Aorta (tissue), 5 donors: ENCODE measurements around the gene REG4. TPM values are rescaled to one million over a fixed set of nuclear protein-coding genes. Genes with fewer than 3 reads are reported as not detected.

Source experiments
- ATAC-seq: fragments of 200-7000 bp; cut with Tn5 transposase; one replicate; pipeline ENCODE4 v1.9.1; 2022; ENCODE audit warnings: moderate library complexity; ENCODE audit not compliant: low FRiP score
- DNase-seq, 2 donors: peaks; one replicate each; pipeline ENCODE4 v3.0.0-alpha.2; 2020
- H3K27ac ChIP-seq, 2 donors: one replicate each; pipeline ENCODE4 v1.5.1; 2013; ENCODE audit warnings: low read length in 2 of 2, mild to moderate bottlenecking in 2 of 2, moderate library complexity in 2 of 2, control low read depth in 1 of 2, inconsistent platforms in 1 of 2, low read depth in 1 of 2
- H3K27me3 ChIP-seq, 2 donors: one replicate each; pipeline ENCODE4 v1.6.1; 2013; ENCODE audit warnings: control low read depth in 1 of 2, low read length in 1 of 2, mild to moderate bottlenecking in 1 of 2, moderate library complexity in 1 of 2; ENCODE audit not compliant: insufficient read depth in 2 of 2, control insufficient read depth in 1 of 2
- H3K36me3 ChIP-seq, 2 donors: one replicate each; pipeline ENCODE4 v1.6.1; 2013; ENCODE audit warnings: control low read depth in 1 of 2, low read length in 1 of 2, mild to moderate bottlenecking in 1 of 2; ENCODE audit not compliant: insufficient read depth in 2 of 2, control insufficient read depth in 1 of 2
- H3K4me1 ChIP-seq, 2 donors: one replicate each; pipeline ENCODE4 v1.6.1; 2013; ENCODE audit warnings: low read length in 2 of 2, control low read depth in 1 of 2, mild to moderate bottlenecking in 1 of 2, moderate library complexity in 1 of 2; ENCODE audit not compliant: insufficient read depth in 2 of 2, control insufficient read depth in 1 of 2
- H3K4me3 ChIP-seq, 2 donors: one replicate each; pipeline ENCODE4 v1.5.1; 2013; ENCODE audit warnings: low read length in 2 of 2, control low read depth in 1 of 2, mild to moderate bottlenecking in 1 of 2
- H3K9me3 ChIP-seq: one replicate; pipeline ENCODE4 v1.6.1; 2013; ENCODE audit warnings: mild to moderate bottlenecking, low read length; ENCODE audit not compliant: control insufficient read depth
- WGBS, 2 donors: extraction: QIAGEN DNeasy Blood & Tissue Kit; methylation state at CpG; one replicate each; pipeline ENCODE4 v1.1.7; 2013; 5-methylcytosine and 5-hydroxymethylcytosine counted together
- intact Hi-C, 2 donors: fragments of 100-400 bp; cut with DNase I; formaldehyde crosslinking; loops; one replicate each; pipeline versions ENCODE4 v1.14.2 to v1.15.0; 2022
- polyA plus RNA-seq, 2 donors: library from polyadenylated mRNA; stranded (reverse); fragments of 200-250 nt; gene quantifications; one replicate each; pipeline ENCODE4 v1.2.3, GENCODE V29; 2013
- total RNA-seq, 2 donors: library from RNA; stranded (reverse); fragmentation: NEBNext Ultra II Directional; extraction: Animal tissue kit (Norgen Biotek cat#: 25700); gene quantifications; one replicate each; pipeline ENCODE4 v1.2.1, GENCODE V29; 2021
- donor health status: healthy with polysubstance abuse.
- donor health status: Bipolar disorder and iron deficiency.
- donor health status: DM: no; HTN: no; CAD: no.
- donor health status: DM: no; HTN: no; CAD: no.
- donor health status: DM: yes; HTN: yes; CAD: no.

REG4 gene
- total and polyA plus RNA-seq, 4 donors = 20.7 TPM; not detected in 3

GRCh38 chr1:119771016-119771415, 40.2 kb downstream of the REG4 start:
- 22 to 31% methylated on average over 2 of the region's 2 CpGs for WGBS, 2 donors

GRCh38 chr1:119768778-119769177, 42.5 kb downstream of the REG4 start, which contains the start of gene HMGCS2:
Gene HMGCS2 (minus strand): TSS chr1:119768905. CDS start chr1:119768844, 61 bp downstream.
- H3K27me3 ChIP-seq = no peaks in the 10 kb centered on the region
- H3K36me3 ChIP-seq = no peaks in the 10 kb centered on the region
- no peak for ATAC-seq
- no peaks in the 10 kb centered on the region for H3K4me1 ChIP-seq
- no peak within 1 kb of the TSS for H3K27ac ChIP-seq
- WGBS, 2 donors = 61 to 62% methylated on average over 8 of the region's 8 CpGs
- H3K9me3 ChIP-seq = no peaks in the 10 kb centered on the region
- no peak within 1 kb of the TSS for H3K4me3 ChIP-seq
- no peak for DNase-seq
- intact Hi-C loops = no loop called here

More at GRCh38 chr1:119771016-119771415, 40.2 kb downstream of the REG4 start:
- no peak for DNase-seq
- Histone ChIP-seq H3K4me3 (no peak overlapping the region), H3K36me3 (no peaks in the 10 kb centered on the region), H3K4me1 (no peaks in the 10 kb centered on the region), H3K27ac (no peak overlapping the region), H3K9me3 (no peaks in the 10 kb centered on the region), H3K27me3 (no peaks in the 10 kb centered on the region)
- ATAC-seq = no peak
- intact Hi-C loops = no loop called here

DNA sequence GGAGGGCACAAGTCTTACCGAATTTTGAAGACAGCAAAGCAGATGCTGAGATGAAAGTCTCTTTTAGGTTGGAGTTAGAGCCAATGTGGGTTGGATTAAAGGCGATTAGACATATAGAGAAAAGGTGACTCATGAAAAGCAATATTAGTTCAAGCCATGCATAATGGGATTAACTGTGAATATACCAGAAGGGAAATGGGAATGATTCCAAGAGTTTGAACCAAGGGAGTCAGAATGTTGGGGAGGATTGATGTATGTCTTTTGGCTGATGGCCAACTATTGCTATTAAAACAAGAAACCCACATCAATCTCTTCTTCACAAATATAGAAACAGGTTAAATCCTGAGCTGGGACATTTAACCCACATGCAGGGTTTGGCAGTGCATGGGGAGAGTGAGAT, 43.8 kb downstream of the REG4 start:
- no peaks in the 10 kb centered on the region for H3K9me3 ChIP-seq
- intact Hi-C loops = no loop called here
- no peak overlapping the region for H3K4me3 ChIP-seq
- ATAC-seq (no peak), DNase-seq (no peak)
- no peaks in the 10 kb centered on the region for H3K4me1 ChIP-seq
- WGBS, 2 donors = 41 to 47% methylated on average over 2 of the region's 2 CpGs
- no peaks in the 10 kb centered on the region for H3K27me3 ChIP-seq
- H3K27ac ChIP-seq = no peak overlapping the region
- H3K36me3 ChIP-seq = no peaks in the 10 kb centered on the region

DNA sequence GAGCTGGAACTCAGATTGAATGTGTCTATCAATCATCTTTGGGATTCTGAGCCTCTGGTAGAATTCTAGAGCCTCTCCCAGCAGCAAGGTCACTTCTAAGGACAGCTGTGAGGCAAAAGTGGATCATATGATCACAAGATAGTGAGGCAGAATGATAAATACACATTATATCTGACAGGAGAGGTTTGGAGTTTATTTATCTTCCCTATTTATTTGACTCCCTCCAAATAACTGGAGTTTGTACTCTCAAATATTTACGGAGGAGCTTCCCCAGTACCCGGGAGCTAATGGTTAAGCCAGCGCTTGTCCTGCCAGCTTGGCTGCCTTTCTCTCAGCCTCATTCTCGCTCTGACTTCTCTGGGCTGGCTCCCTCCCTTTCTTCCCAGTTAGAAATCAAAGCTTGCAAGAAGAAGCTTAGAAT, 44.9 kb downstream of the REG4 start:
- DNase-seq (no peak), ATAC-seq (no peak)
- Histone ChIP-seq H3K36me3 (no peaks in the 10 kb centered on the region), H3K9me3 (no peaks in the 10 kb centered on the region), H3K4me3 (no peak overlapping the region), H3K27ac (no peak overlapping the region), H3K4me1 (no peaks in the 10 kb centered on the region), H3K27me3 (no peaks in the 10 kb centered on the region)
- WGBS, 2 donors = 7 to 9% methylated on average over 4 of the region's 4 CpGs
- intact Hi-C loops = no loop called here

GRCh38 chr1:119764220-119764619, 47.0 kb downstream of the REG4 start:
- no peak overlapping the region for H3K27ac ChIP-seq
- no peaks in the 10 kb centered on the region for H3K36me3 ChIP-seq
- whole genome bisulfite sequencing, 2 donors = 74 to 77% methylated on average over 6 of the region's 6 CpGs
- no peaks in the 10 kb centered on the region for H3K4me1 ChIP-seq
- DNase-seq (no peak), ATAC-seq (no peak)
- intact Hi-C loops = no loop called here
- no peak overlapping the region for H3K4me3 ChIP-seq
- no peaks in the 10 kb centered on the region for H3K27me3 ChIP-seq
- H3K9me3 ChIP-seq = no peaks in the 10 kb centered on the region

DNA sequence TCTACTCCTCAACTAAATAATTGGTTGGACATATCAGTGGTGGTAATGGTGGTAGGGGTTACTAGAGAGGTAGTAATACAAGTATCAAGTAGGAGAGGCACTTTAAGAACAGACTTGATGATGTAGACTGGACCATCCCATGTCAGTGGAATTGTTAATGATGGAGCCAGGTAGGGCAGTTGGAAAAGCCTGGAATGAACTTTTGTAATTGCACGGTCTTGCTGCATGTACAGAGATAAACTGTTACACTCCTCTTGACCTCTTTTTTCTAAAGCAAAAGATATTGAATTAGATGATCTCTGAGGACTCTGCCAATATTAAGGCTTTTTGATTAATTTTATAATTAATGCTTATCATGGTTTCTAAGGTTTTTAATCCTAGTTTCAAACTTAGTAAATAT, 48.3 kb downstream of the REG4 start:
- H3K9me3 ChIP-seq = no peaks in the 10 kb centered on the region
- H3K27me3 ChIP-seq = no peaks in the 10 kb centered on the region
- H3K4me3 ChIP-seq = no peak overlapping the region
- H3K4me1 ChIP-seq = no peaks in the 10 kb centered on the region
- ATAC-seq (no peak), DNase-seq (no peak)
- H3K27ac ChIP-seq = no peak overlapping the region
- WGBS, 2 donors = 92 to 94% methylated on average over 1 of the region's 1 CpG
- H3K36me3 ChIP-seq = no peaks in the 10 kb centered on the region
- intact Hi-C loops = no loop called here

GRCh38 chr1:119762409-119762808, 48.9 kb downstream of the REG4 start:
- Histone ChIP-seq H3K9me3 (no peaks in the 10 kb centered on the region), H3K27me3 (no peaks in the 10 kb centered on the region), H3K27ac (no peak overlapping the region), H3K4me1 (no peaks in the 10 kb centered on the region), H3K36me3 (no peaks in the 10 kb centered on the region), H3K4me3 (no peak overlapping the region)
- intact Hi-C loops = no loop called here
- WGBS, 2 donors = 87% methylated on average over 1 of the region's 1 CpG
- DNase-seq (no peak), ATAC-seq (no peak)

- 84 to 89% methylated on average over 3 of the region's 3 CpGs for WGBS, 2 donors
- H3K4me1 ChIP-seq = no peaks in the 10 kb centered on the region
- H3K4me3 ChIP-seq = no peak overlapping the region
- H3K27me3 ChIP-seq = no peaks in the 10 kb centered on the region
- H3K36me3 ChIP-seq = no peaks in the 10 kb centered on the region
- H3K27ac ChIP-seq = no peak overlapping the region
- no peak for DNase-seq
- ATAC-seq = no peak
- H3K9me3 ChIP-seq = no peaks in the 10 kb centered on the region
- intact Hi-C loops = no loop called here
Observed at GRCh38 chr1:119758584-119758983, 52.7 kb downstream of the REG4 start.

- Histone ChIP-seq H3K4me1 (no peaks in the 10 kb centered on the region), H3K4me3 (no peak overlapping the region), H3K27ac (no peak overlapping the region), H3K27me3 (no peaks in the 10 kb centered on the region), H3K36me3 (no peaks in the 10 kb centered on the region), H3K9me3 (no peaks in the 10 kb centered on the region)
- ATAC-seq (no peak), DNase-seq (no peak)
- intact Hi-C loops = no loop called here
- WGBS, 2 donors = 83 to 87% methylated on average over 4 of the region's 4 CpGs
Observed at GRCh38 chr1:119752592-119752991, 58.7 kb downstream of the REG4 start.
